ENCODE data around the gene FANCF. TPM values are rescaled to one million over a fixed set of nuclear protein-coding genes. Genes with fewer than 3 reads are reported as not detected.

FANCF gene
- total RNA-seq, 2 donors from 2014 or later = 7.3 to 10.9 TPM

GRCh38 chr11:22640862-22641261 lies 15.2 kb upstream of the FANCF start:
- H3K4me1 Mint-ChIP-seq = no peaks in the 10 kb centered on the region
- H3K27ac Mint-ChIP-seq = no peak overlapping the region
- no peaks in the 10 kb centered on the region for H3K9me3 Mint-ChIP-seq
- no peak for ATAC-seq (replicated peaks)
- no peak overlapping the region for H3K4me3 Mint-ChIP-seq
- H3K27me3 Mint-ChIP-seq = no peaks in the 10 kb centered on the region
- no peaks in the 10 kb centered on the region for H3K36me3 Mint-ChIP-seq (ENCODE audit: low read depth)

- Mint-ChIP-seq H3K36me3 (ENCODE audit: low read depth) (no peaks in the 10 kb centered on the region), H3K27me3 (no peaks in the 10 kb centered on the region), H3K9me3 (no peaks in the 10 kb centered on the region), H3K27ac (no peak overlapping the region), H3K4me1 (no peaks in the 10 kb centered on the region), H3K4me3 (no peak overlapping the region)
- ATAC-seq (replicated peaks) = peak; percentile 43
Measured at GRCh38 chr11:22635689-22636088, 10.1 kb upstream of the FANCF start.

GRCh38 chr11:22634897-22635629 lies 9.4 kb upstream of the FANCF start:
- no peaks in the 10 kb centered on the region for H3K4me1 Mint-ChIP-seq
- no peaks in the 10 kb centered on the region for H3K9me3 Mint-ChIP-seq
- no peaks in the 10 kb centered on the region for H3K36me3 Mint-ChIP-seq (ENCODE audit: low read depth)
- no peak overlapping the region for H3K4me3 Mint-ChIP-seq
- peak; percentile 49 for ATAC-seq (replicated peaks)
- H3K27me3 Mint-ChIP-seq = no peaks in the 10 kb centered on the region
- H3K27ac Mint-ChIP-seq = no peak overlapping the region

- ATAC-seq (replicated peaks) = no peak
- H3K4me1 Mint-ChIP-seq = no peaks in the 10 kb centered on the region
- no peaks in the 10 kb centered on the region for H3K27me3 Mint-ChIP-seq
- no peak overlapping the region for H3K4me3 Mint-ChIP-seq
- H3K9me3 Mint-ChIP-seq = no peaks in the 10 kb centered on the region
- no peaks in the 10 kb centered on the region for H3K36me3 Mint-ChIP-seq (ENCODE audit: low read depth)
- peak overlapping the region; percentile 21 for H3K27ac Mint-ChIP-seq
Measured at GRCh38 chr11:22633354-22633902, 7.8 kb upstream of the FANCF start.

GRCh38 chr11:22627421-22627820 lies 1.8 kb upstream of the FANCF start:
- Mint-ChIP-seq H3K9me3 (no peaks in the 10 kb centered on the region), H3K27me3 (no peaks in the 10 kb centered on the region)

GRCh38 chr11:22626573-22627239 lies 1.1 kb upstream of the FANCF start:
- Mint-ChIP-seq H3K36me3 (ENCODE audit: low read depth) (peaks cover 17% of the 10 kb centered on the region), H3K27me3 (no peaks in the 10 kb centered on the region), H3K27ac (peak overlapping the region; percentile 96), H3K9me3 (no peaks in the 10 kb centered on the region), H3K4me1 (peaks cover 6% of the 10 kb centered on the region), H3K4me3 (peak overlapping the region; percentile 96)
- ATAC-seq (replicated peaks) = no peak

More at GRCh38 chr11:22627421-22627820, 1.8 kb upstream of the FANCF start:
- no peak overlapping the region for H3K27ac Mint-ChIP-seq
- H3K36me3 Mint-ChIP-seq (ENCODE audit: low read depth) = peaks cover 16% of the 10 kb centered on the region
- no peak for ATAC-seq (replicated peaks)
- no peak overlapping the region for H3K4me3 Mint-ChIP-seq
- peaks cover 6% of the 10 kb centered on the region for H3K4me1 Mint-ChIP-seq

GRCh38 chr11:22624742-22625447 lies 728 bp downstream of the FANCF start:
- H3K27ac Mint-ChIP-seq = peak overlapping the region; percentile 96
- peaks cover 12% of the 10 kb centered on the region for H3K4me1 Mint-ChIP-seq
- peak; percentile 58 for ATAC-seq (replicated peaks)
- H3K36me3 Mint-ChIP-seq (ENCODE audit: low read depth) = peaks cover 34% of the 10 kb centered on the region
- H3K27me3 Mint-ChIP-seq = no peaks in the 10 kb centered on the region
- peak overlapping the region; percentile 96 for H3K4me3 Mint-ChIP-seq
- no peaks in the 10 kb centered on the region for H3K9me3 Mint-ChIP-seq

- Mint-ChIP-seq H3K9me3 (no peaks in the 10 kb centered on the region), H3K4me1 (peaks cover 6% of the 10 kb centered on the region), H3K27me3 (no peaks in the 10 kb centered on the region), H3K27ac (no peak overlapping the region), H3K36me3 (ENCODE audit: low read depth) (peaks cover 19% of the 10 kb centered on the region), H3K4me3 (no peak overlapping the region)
- no peak for ATAC-seq (replicated peaks)
Measured at GRCh38 chr11:22617868-22618267, 7.8 kb downstream of the FANCF start.

GRCh38 chr11:22603933-22604332 lies 21.7 kb downstream of the FANCF start:
- no peak overlapping the region for H3K4me3 Mint-ChIP-seq
- ATAC-seq (replicated peaks) = no peak
- H3K9me3 Mint-ChIP-seq = no peaks in the 10 kb centered on the region
- H3K4me1 Mint-ChIP-seq = no peaks in the 10 kb centered on the region
- no peak overlapping the region for H3K27ac Mint-ChIP-seq
- peaks cover 11% of the 10 kb centered on the region for H3K27me3 Mint-ChIP-seq
- H3K36me3 Mint-ChIP-seq (ENCODE audit: low read depth) = no peaks in the 10 kb centered on the region

GRCh38 chr11:22602504-22602903 lies 23.1 kb downstream of the FANCF start:
- no peak for ATAC-seq (replicated peaks)
- no peak overlapping the region for H3K4me3 Mint-ChIP-seq
- H3K27ac Mint-ChIP-seq = no peak overlapping the region
- no peaks in the 10 kb centered on the region for H3K36me3 Mint-ChIP-seq (ENCODE audit: low read depth)
- H3K27me3 Mint-ChIP-seq = peaks cover 14% of the 10 kb centered on the region
- H3K4me1 Mint-ChIP-seq = no peaks in the 10 kb centered on the region
- no peaks in the 10 kb centered on the region for H3K9me3 Mint-ChIP-seq

GRCh38 chr11:22599458-22599857 lies 26.2 kb downstream of the FANCF start:
- Mint-ChIP-seq H3K27ac (no peak overlapping the region), H3K4me1 (no peaks in the 10 kb centered on the region), H3K27me3 (peaks cover 18% of the 10 kb centered on the region)

GRCh38 chr11:22597062-22597461 lies 28.6 kb downstream of the FANCF start:
- peaks cover 35% of the 10 kb centered on the region for H3K27me3 Mint-ChIP-seq
- peaks cover 3% of the 10 kb centered on the region for H3K9me3 Mint-ChIP-seq
- H3K27ac Mint-ChIP-seq = no peak overlapping the region
- H3K4me3 Mint-ChIP-seq = no peak overlapping the region
- H3K4me1 Mint-ChIP-seq = no peaks in the 10 kb centered on the region
- H3K36me3 Mint-ChIP-seq (ENCODE audit: low read depth) = no peaks in the 10 kb centered on the region
- ATAC-seq (replicated peaks) = no peak

More at GRCh38 chr11:22599458-22599857, 26.2 kb downstream of the FANCF start:
- Mint-ChIP-seq H3K9me3 (no peaks in the 10 kb centered on the region), H3K36me3 (ENCODE audit: low read depth) (no peaks in the 10 kb centered on the region), H3K4me3 (no peak overlapping the region)
- no peak for ATAC-seq (replicated peaks)

- no peaks in the 10 kb centered on the region for H3K36me3 Mint-ChIP-seq (ENCODE audit: low read depth)
- no peak overlapping the region for H3K4me3 Mint-ChIP-seq
- H3K27me3 Mint-ChIP-seq = peaks cover 4% of the 10 kb centered on the region
- no peaks in the 10 kb centered on the region for H3K4me1 Mint-ChIP-seq
- H3K27ac Mint-ChIP-seq = no peak overlapping the region
- ATAC-seq (replicated peaks) = no peak
- H3K9me3 Mint-ChIP-seq = no peaks in the 10 kb centered on the region
Measured at GRCh38 chr11:22584976-22585375, 40.6 kb downstream of the FANCF start.

- Mint-ChIP-seq H3K36me3 (ENCODE audit: low read depth) (no peaks in the 10 kb centered on the region), H3K9me3 (no peaks in the 10 kb centered on the region), H3K27ac (no peak overlapping the region), H3K4me1 (no peaks in the 10 kb centered on the region), H3K4me3 (no peak overlapping the region), H3K27me3 (peaks cover 2% of the 10 kb centered on the region)
- ATAC-seq (replicated peaks) = no peak
Measured at GRCh38 chr11:22583963-22584492, 41.6 kb downstream of the FANCF start.
